ENCODE measurements around the gene NMNAT1. TPM values are rescaled to one million over a fixed set of nuclear protein-coding genes. Genes with fewer than 3 reads are reported as not detected.
A peak's percentile ranks its signal among the peaks of the same experiment; 100 is the strongest.
"Not testable (repeated sequence)": the region's sequence is repeated elsewhere in the genome, so short reads cannot be mapped to it uniquely, and the experiment has no call there.

Gene NMNAT1
- total RNA-seq, 1 experiment from 2014 or later: 2.3 TPM

GRCh38 chr1:9993561-9994075 is 50.3 kb downstream of the NMNAT1 start:
- H3K9me3 Mint-ChIP-seq: no peaks in the 10 kb centered on the region
- POLR2A ChIA-PET: interaction anchor here (0.5 to 0.7 kb wide), 2 partner anchors 15 to 502 kb away, joined by 3 to 6 read pairs; no protein-coding TSS in a partner anchor
- H3K36me3 Mint-ChIP-seq: no peaks in the 10 kb centered on the region
- peaks cover 4% of the 10 kb centered on the region; the same call in 1 of the 2 replicates for H3K4me1 Mint-ChIP-seq
- CTCF ChIA-PET: interaction anchor here (0.8 kb wide), 1 partner anchor 19 kb away, joined by 3 read pairs; no protein-coding TSS in a partner anchor
- ATAC-seq: no peak
- no peak overlapping the region for H3K4me3 Mint-ChIP-seq
- H3K27ac Mint-ChIP-seq: no peak overlapping the region
- TF ChIP-seq CBFB (CRISPR knock-in tag; IDR thresholded peaks at IDR 0.05; ENCODE audit: low read depth) (no peak), NR1H2 (CRISPR knock-in tag; IDR thresholded peaks at IDR 0.05) (no peak), JAZF1 (CRISPR knock-in tag; IDR thresholded peaks at IDR 0.05) (no peak)
- H3K27me3 Mint-ChIP-seq (ENCODE audit: low read depth): peaks cover 44% of the 10 kb centered on the region
- DNase-seq (ENCODE audit: low spot score): no peak

GRCh38 chr1:9996624-9997582 is 53.6 kb downstream of the NMNAT1 start, which contains the start of gene RBP7:
Gene RBP7, plus strand, starts transcription at chr1:9997228. Its CDS starts 31 bp downstream, at chr1:9997259.
- DNase-seq (ENCODE audit: low spot score): peak; percentile 56
- H3K4me3 Mint-ChIP-seq: peak within 1 kb of the TSS; percentile 80
- no peak within 1 kb of the TSS for H3K27ac Mint-ChIP-seq
- H3K36me3 Mint-ChIP-seq: no peaks in the 10 kb centered on the region
- peak; percentile 43; the same call in 1 of the 2 replicates for TF ChIP-seq MAX (CRISPR knock-in tag; IDR thresholded peaks at IDR 0.05)
- no peak for TF ChIP-seq GABPB1 (CRISPR knock-in tag; IDR thresholded peaks at IDR 0.05)
- CTCF ChIA-PET: interaction anchor here (0.7 kb wide), 1 partner anchor 18 kb away, joined by 3 read pairs; no protein-coding TSS in a partner anchor
- peaks cover 55% of the 10 kb centered on the region for H3K27me3 Mint-ChIP-seq (ENCODE audit: low read depth)
- peak; percentile 77 for ATAC-seq
- no peaks in the 10 kb centered on the region for H3K9me3 Mint-ChIP-seq
- POLR2A ChIA-PET: no interaction called here
- peaks cover 4% of the 10 kb centered on the region; the same call in 1 of the 2 replicates for H3K4me1 Mint-ChIP-seq

- ATAC-seq (no peak), DNase-seq (ENCODE audit: low spot score) (no peak)
- Mint-ChIP-seq H3K27me3 (ENCODE audit: low read depth) (peaks cover 33% of the 10 kb centered on the region), H3K36me3 (no peaks in the 10 kb centered on the region), H3K4me1 (peaks cover 4% of the 10 kb centered on the region; the same call in 1 of the 2 replicates), H3K4me3 (no peak overlapping the region), H3K9me3 (no peaks in the 10 kb centered on the region), H3K27ac (no peak overlapping the region)
- ChIA-PET CTCF (interaction anchor here (1.2 kb wide), 1 partner anchor 50 kb away, joined by 3 read pairs; no protein-coding TSS in a partner anchor), POLR2A (no interaction called here)
- TF ChIP-seq KAT7 (CRISPR knock-in tag; IDR thresholded peaks at IDR 0.05; ENCODE audit: borderline replicate concordance) (no peak), ZNF121 (CRISPR knock-in tag; IDR thresholded peaks at IDR 0.05) (peak; percentile 69)
Measured at GRCh38 chr1:10001016-10001665, 57.9 kb downstream of the NMNAT1 start.

- H3K4me1 Mint-ChIP-seq; H3K27ac Mint-ChIP-seq; H3K4me3 Mint-ChIP-seq; H3K36me3 Mint-ChIP-seq; DNase-seq (ENCODE audit: low spot score); ATAC-seq; H3K9me3 Mint-ChIP-seq; H3K27me3 Mint-ChIP-seq (ENCODE audit: low read depth): not testable (repeated sequence)
- ChIA-PET POLR2A (interaction anchor here (1.0 kb wide), 1 partner anchor 37 kb away, joined by 3 read pairs; no protein-coding TSS in a partner anchor), CTCF (interaction anchor here (1.0 kb wide), 1 partner anchor 28 kb away, joined by 3 read pairs; the partner anchor contains the start of gene UBE4B)
Measured at GRCh38 chr1:10005248-10005647, 62.0 kb downstream of the NMNAT1 start.

- no peak overlapping the region for H3K27ac Mint-ChIP-seq
- no peaks in the 10 kb centered on the region for H3K27me3 Mint-ChIP-seq (ENCODE audit: low read depth)
- no peaks in the 10 kb centered on the region for H3K36me3 Mint-ChIP-seq
- ChIA-PET CTCF (no interaction called here), POLR2A (no interaction called here)
- H3K4me3 Mint-ChIP-seq: no peak overlapping the region
- DNase-seq (ENCODE audit: low spot score) (no peak), ATAC-seq (no peak)
- H3K9me3 Mint-ChIP-seq: no peaks in the 10 kb centered on the region
- no peak for TF ChIP-seq ATF2 (CRISPR knock-in tag; IDR thresholded peaks at IDR 0.05; ENCODE audit: borderline replicate concordance, low read depth)
- H3K4me1 Mint-ChIP-seq: no peaks in the 10 kb centered on the region
Measured at GRCh38 chr1:10007169-10007568, 63.9 kb downstream of the NMNAT1 start.

All from WTC11 (cell line).